AG09319 (cell line): ENCODE data around the gene DIAPH2.
"Not testable (repeated sequence)": the region's sequence is repeated elsewhere in the genome, so short reads cannot be mapped to it uniquely, and the experiment has no call there.

Experiments used
- DNase-seq: peaks from one replicate; pipeline ENCODE4 v3.0.0-alpha.2; 2010; ENCODE audit warnings: low read depth; ENCODE audit errors: extremely low read depth
- CTCF ChIP-seq: IDR thresholded peaks from 2 replicates; pipeline ENCODE4 v1.5.1; 2011; ENCODE audit warnings: low read depth, mild to moderate bottlenecking, inconsistent platforms, low read length, moderate library complexity

The DIAPH2 gene

GRCh38 chrX:96713303-96713702 is 28.7 kb downstream of the DIAPH2 start:
- no peak for TF ChIP-seq CTCF
- no peak for DNase-seq

GRCh38 chrX:96714393-96714792 is 29.8 kb downstream of the DIAPH2 start:
- not testable (repeated sequence) for DNase-seq

GRCh38 chrX:96715481-96715880 is 30.8 kb downstream of the DIAPH2 start:
- DNase-seq, result no peak
- no peak for TF ChIP-seq CTCF

- no peak for TF ChIP-seq CTCF
Observed at GRCh38 chrX:96719161-96719875, 34.7 kb downstream of the DIAPH2 start.

GRCh38 chrX:96721354-96721753 is 36.7 kb downstream of the DIAPH2 start:
- TF ChIP-seq CTCF, result no peak
- no peak for DNase-seq

More at GRCh38 chrX:96719161-96719875, 34.7 kb downstream of the DIAPH2 start:
- DNase-seq, result no peak

GRCh38 chrX:96722781-96723180 is 38.1 kb downstream of the DIAPH2 start:
- DNase-seq, result no peak
- TF ChIP-seq CTCF, result no peak

GRCh38 chrX:96729053-96729452 is 44.4 kb downstream of the DIAPH2 start:
- no peak for DNase-seq
- TF ChIP-seq CTCF, result no peak
